Liver (tissue), 3 donors: ENCODE measurements around the gene RRN3.

Source experiments
- CTCF ChIP-seq: fragments of 150-350 bp; IDR thresholded peaks from 2 replicates; pipeline ENCODE4 v1.5.1; 2017; ENCODE audit warnings: improper control_type of control experiment, low read depth, low read length; ENCODE audit not compliant: missing input control
- EGR1 ChIP-seq, 2 donors: IDR thresholded peaks; 2 replicates each; pipeline ENCODE4 v1.6.1; 2016 to 2018; ENCODE audit warnings: antibody characterized with exemption in 2 of 2, low read depth in 2 of 2
- FOXA1 ChIP-seq: IDR thresholded peaks from 2 replicates; pipeline ENCODE4 v1.6.1; 2016; ENCODE audit warnings: antibody characterized with exemption
- GABPA ChIP-seq, 2 donors: IDR thresholded peaks in 1 of 2; conservative IDR thresholded peaks in 1 of 2; 2 replicates each; pipeline ENCODE4 v1.6.1; 2016; ENCODE audit warnings: antibody characterized with exemption in 2 of 2, mild to moderate bottlenecking in 1 of 2, moderate library complexity in 1 of 2
- HNF4A ChIP-seq, 2 donors: conservative IDR thresholded peaks; 2 replicates each; pipeline ENCODE4 v1.6.1; 2016; ENCODE audit warnings: antibody characterized with exemption in 2 of 2, mild to moderate bottlenecking in 2 of 2
- JUND ChIP-seq, 2 donors: IDR thresholded peaks; 2 replicates each; pipeline ENCODE4 v1.6.1; 2016; ENCODE audit warnings: antibody characterized with exemption in 2 of 2
- MAX ChIP-seq: IDR thresholded peaks from 2 replicates; pipeline ENCODE4 v1.6.1; 2016; ENCODE audit warnings: antibody characterized with exemption
- RAD21 ChIP-seq, 2 donors: IDR thresholded peaks; 2 replicates each; pipeline ENCODE4 v1.6.1; 2016; ENCODE audit warnings: antibody characterized with exemption in 2 of 2, mild to moderate bottlenecking in 2 of 2
- REST ChIP-seq: IDR thresholded peaks from 2 replicates; pipeline ENCODE4 v1.6.1; 2016; ENCODE audit warnings: antibody characterized with exemption, mild to moderate bottlenecking
- SP1 ChIP-seq: IDR thresholded peaks from 2 replicates; pipeline ENCODE4 v1.6.1; 2018; ENCODE audit warnings: antibody characterized with exemption, mild to moderate bottlenecking
- TAF1 ChIP-seq: conservative IDR thresholded peaks from 2 replicates; pipeline ENCODE4 v1.6.1; 2016; ENCODE audit warnings: antibody characterized with exemption, mild to moderate bottlenecking
- YY1 ChIP-seq: IDR thresholded peaks from 2 replicates; pipeline ENCODE4 v1.6.1; 2016; ENCODE audit warnings: antibody characterized with exemption, mild to moderate bottlenecking
- TF ChIP-seq, protein P1 (sequence below): IDR thresholded peaks from 2 replicates; pipeline ENCODE4 v1.6.1; 2016; ENCODE audit warnings: antibody characterized with exemption
- TF ChIP-seq, protein P2 (sequence below): IDR thresholded peaks from 2 replicates; pipeline ENCODE4 v1.6.1; 2016; ENCODE audit warnings: antibody characterized with exemption
- donor health status: healthy.
- donor health status: healthy.

- no peak for TF ChIP-seq MAX
- TF ChIP-seq TAF1 = no peak
- TF ChIP-seq REST = no peak
- TF ChIP-seq CTCF = no peak
- no peak for TF ChIP-seq RAD21 (IDR thresholded peaks at IDR 0.05)
- no peak for TF ChIP-seq YY1
- TF ChIP-seq JUND (IDR thresholded peaks at IDR 0.05) = no peak
- TF ChIP-seq EGR1 (IDR thresholded peaks at IDR 0.05; ENCODE audit: low read depth in 2 of 2) = no peak
- TF ChIP-seq GABPA (IDR thresholded peaks at IDR 0.05 in 1 of 2, conservative IDR thresholded peaks at IDR 0.05 in 1 of 2) = no peak
- TF ChIP-seq, protein P1, sequence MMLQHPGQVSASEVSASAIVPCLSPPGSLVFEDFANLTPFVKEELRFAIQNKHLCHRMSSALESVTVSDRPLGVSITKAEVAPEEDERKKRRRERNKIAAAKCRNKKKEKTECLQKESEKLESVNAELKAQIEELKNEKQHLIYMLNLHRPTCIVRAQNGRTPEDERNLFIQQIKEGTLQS = no peak
- TF ChIP-seq, protein P2, sequence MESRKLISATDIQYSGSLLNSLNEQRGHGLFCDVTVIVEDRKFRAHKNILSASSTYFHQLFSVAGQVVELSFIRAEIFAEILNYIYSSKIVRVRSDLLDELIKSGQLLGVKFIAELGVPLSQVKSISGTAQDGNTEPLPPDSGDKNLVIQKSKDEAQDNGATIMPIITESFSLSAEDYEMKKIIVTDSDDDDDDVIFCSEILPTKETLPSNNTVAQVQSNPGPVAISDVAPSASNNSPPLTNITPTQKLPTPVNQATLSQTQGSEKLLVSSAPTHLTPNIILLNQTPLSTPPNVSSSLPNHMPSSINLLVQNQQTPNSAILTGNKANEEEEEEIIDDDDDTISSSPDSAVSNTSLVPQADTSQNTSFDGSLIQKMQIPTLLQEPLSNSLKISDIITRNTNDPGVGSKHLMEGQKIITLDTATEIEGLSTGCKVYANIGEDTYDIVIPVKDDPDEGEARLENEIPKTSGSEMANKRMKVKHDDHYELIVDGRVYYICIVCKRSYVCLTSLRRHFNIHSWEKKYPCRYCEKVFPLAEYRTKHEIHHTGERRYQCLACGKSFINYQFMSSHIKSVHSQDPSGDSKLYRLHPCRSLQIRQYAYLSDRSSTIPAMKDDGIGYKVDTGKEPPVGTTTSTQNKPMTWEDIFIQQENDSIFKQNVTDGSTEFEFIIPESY = no peak
- TF ChIP-seq SP1 = no peak
- TF ChIP-seq FOXA1 = no peak
- no peak for TF ChIP-seq HNF4A (conservative IDR thresholded peaks at IDR 0.05)
Measured at GRCh38 chr16:15037745-15038144, 56.3 kb downstream of the RRN3 start.
